ENCODE results near the gene NT5C2. TPM values are rescaled to one million over a fixed set of nuclear protein-coding genes. Genes with fewer than 3 reads are reported as not detected.

NT5C2 gene
- total RNA-seq, 1 experiment from 2014 or later = 91.2 TPM

DNA sequence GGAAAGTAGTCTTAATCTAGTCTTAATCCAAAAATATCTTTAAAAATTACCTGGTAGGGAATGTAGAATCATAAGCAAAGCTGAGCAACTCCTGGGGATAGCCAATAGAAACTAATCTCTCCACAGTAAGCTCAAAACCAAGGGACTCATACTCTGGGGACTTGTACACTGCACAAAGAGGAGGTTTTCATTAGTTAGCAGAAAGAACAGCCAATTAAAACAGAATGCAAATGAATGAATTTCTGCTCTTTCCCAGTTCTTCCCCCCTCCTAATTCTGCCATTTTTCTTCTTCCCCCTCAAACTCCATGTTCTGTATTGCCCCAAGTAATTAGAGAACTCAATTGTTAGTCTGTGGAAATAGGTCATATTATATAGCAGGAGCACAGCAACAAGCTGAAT is 86.5 kb downstream of the NT5C2 start:
- POLR2A ChIA-PET = no interaction called here
- no TSS peak for BruUV-seq (replicated peaks)

DNA sequence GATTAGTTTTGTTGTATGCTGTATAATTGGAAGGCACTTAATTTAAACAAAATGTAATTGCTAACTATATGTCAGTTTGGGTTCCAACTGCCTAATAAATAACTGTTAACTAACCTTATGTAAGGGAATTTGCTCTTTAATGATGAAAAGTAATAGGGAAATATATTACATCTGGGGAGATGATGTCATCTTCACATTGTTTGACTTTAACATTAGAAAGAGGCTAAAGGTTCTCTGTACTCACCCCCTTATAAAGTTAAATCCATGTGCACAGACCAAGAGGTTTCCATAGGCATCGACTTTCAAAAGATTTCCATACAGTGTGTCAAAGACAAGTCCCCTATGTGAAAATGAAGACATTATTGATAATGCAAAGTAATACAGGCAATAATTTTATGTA is 87.6 kb downstream of the NT5C2 start:
- Mint-ChIP-seq H3K4me3 (ENCODE audit: unreplicated experiment) (no peak overlapping the region), H3K27ac (ENCODE audit: unreplicated experiment) (no peak overlapping the region), H3K36me3 (ENCODE audit: insufficient read depth, unreplicated experiment) (peaks cover 36% of the 10 kb centered on the region), H3K27me3 (ENCODE audit: insufficient read depth, unreplicated experiment) (no peaks in the 10 kb centered on the region), H3K4me1 (ENCODE audit: low read depth, unreplicated experiment) (no peaks in the 10 kb centered on the region), H3K9me3 (ENCODE audit: unreplicated experiment) (no peaks in the 10 kb centered on the region)
- Histone ChIP-seq H3K4me3 (ENCODE audit: low read depth, low read length) (no peak overlapping the region), H3K36me3 (ENCODE audit: control insufficient read depth, insufficient read depth, low read length) (peaks cover 2% of the 10 kb centered on the region; the same call in 1 of the 2 replicates), H3K27me3 (replicated peaks; ENCODE audit: control insufficient read depth, insufficient read depth, low read length) (no peaks in the 10 kb centered on the region), H3K9me3 (no peaks in the 10 kb centered on the region), H3K4me1 (no peaks in the 10 kb centered on the region)
- CTCF ChIA-PET = interaction anchor here (1.6 kb wide), 1 partner anchor 139 kb away, joined by 5 read pairs; no protein-coding TSS in a partner anchor
- TF ChIP-seq, protein P1, sequence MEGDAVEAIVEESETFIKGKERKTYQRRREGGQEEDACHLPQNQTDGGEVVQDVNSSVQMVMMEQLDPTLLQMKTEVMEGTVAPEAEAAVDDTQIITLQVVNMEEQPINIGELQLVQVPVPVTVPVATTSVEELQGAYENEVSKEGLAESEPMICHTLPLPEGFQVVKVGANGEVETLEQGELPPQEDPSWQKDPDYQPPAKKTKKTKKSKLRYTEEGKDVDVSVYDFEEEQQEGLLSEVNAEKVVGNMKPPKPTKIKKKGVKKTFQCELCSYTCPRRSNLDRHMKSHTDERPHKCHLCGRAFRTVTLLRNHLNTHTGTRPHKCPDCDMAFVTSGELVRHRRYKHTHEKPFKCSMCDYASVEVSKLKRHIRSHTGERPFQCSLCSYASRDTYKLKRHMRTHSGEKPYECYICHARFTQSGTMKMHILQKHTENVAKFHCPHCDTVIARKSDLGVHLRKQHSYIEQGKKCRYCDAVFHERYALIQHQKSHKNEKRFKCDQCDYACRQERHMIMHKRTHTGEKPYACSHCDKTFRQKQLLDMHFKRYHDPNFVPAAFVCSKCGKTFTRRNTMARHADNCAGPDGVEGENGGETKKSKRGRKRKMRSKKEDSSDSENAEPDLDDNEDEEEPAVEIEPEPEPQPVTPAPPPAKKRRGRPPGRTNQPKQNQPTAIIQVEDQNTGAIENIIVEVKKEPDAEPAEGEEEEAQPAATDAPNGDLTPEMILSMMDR (IDR thresholded peaks at IDR 0.05; ENCODE audit: insufficient read depth in 1 of 2, low read depth in 1 of 2, low read length in 1 of 2, severe bottlenecking in 1 of 2, unreplicated experiment in 1 of 2) = no peak
- POLR2A ChIA-PET = no interaction called here
- no TSS peak for BruUV-seq (replicated peaks)
- intact Hi-C loops (cut with micrococcal nuclease; ENCODE audit: unreplicated experiment) = no loop called here
- DNase-seq = no peak

More for the DNA sequence above, 86.5 kb downstream of the NT5C2 start:
- no peaks in the 10 kb centered on the region for H3K9me3 Mint-ChIP-seq (ENCODE audit: unreplicated experiment)
- H3K27ac Mint-ChIP-seq (ENCODE audit: unreplicated experiment) = no peak overlapping the region
- intact Hi-C loops (cut with micrococcal nuclease; ENCODE audit: unreplicated experiment) = no loop called here
- no peaks in the 10 kb centered on the region for H3K9me3 ChIP-seq
- TF ChIP-seq, protein P1 (IDR thresholded peaks at IDR 0.05; ENCODE audit: insufficient read depth in 1 of 2, low read depth in 1 of 2, low read length in 1 of 2, severe bottlenecking in 1 of 2, unreplicated experiment in 1 of 2) = no peak
- peaks cover 6% of the 10 kb centered on the region for H3K4me1 ChIP-seq
- DNase-seq = no peak
- no peak overlapping the region for H3K4me3 ChIP-seq (ENCODE audit: low read depth, low read length)
- CTCF ChIA-PET = interaction anchor here (1.6 kb wide), 1 partner anchor 138 kb away, joined by 5 read pairs; no protein-coding TSS in a partner anchor
- H3K4me1 Mint-ChIP-seq (ENCODE audit: low read depth, unreplicated experiment) = peaks cover 9% of the 10 kb centered on the region
- peaks cover 2% of the 10 kb centered on the region; the same call in 1 of the 2 replicates for H3K36me3 ChIP-seq (ENCODE audit: control insufficient read depth, insufficient read depth, low read length)
- no peaks in the 10 kb centered on the region for H3K27me3 ChIP-seq (replicated peaks; ENCODE audit: control insufficient read depth, insufficient read depth, low read length)
- H3K27me3 Mint-ChIP-seq (ENCODE audit: insufficient read depth, unreplicated experiment) = no peaks in the 10 kb centered on the region
- no peak overlapping the region for H3K4me3 Mint-ChIP-seq (ENCODE audit: unreplicated experiment)
- peaks cover 32% of the 10 kb centered on the region for H3K36me3 Mint-ChIP-seq (ENCODE audit: insufficient read depth, unreplicated experiment)

DNA sequence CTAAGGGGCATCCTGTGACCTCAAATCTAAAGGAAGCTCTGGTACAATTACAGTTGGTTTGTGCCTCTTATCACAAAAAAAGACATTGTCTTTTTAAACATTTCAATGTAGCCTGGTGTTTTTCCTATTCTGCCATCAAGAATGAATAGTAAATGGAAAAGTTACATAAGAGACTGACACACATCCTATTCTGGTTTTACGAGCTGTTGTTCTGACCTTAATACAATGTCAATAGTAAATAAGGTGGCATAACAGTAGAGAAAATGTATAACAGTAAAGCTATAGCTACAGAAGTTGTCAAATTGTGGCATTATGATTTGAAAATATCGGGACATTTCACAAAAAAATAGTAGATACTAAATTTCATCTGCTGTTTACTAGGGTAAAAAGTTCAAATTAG is 88.4 kb downstream of the NT5C2 start:
- DNase-seq = no peak
- intact Hi-C loops (cut with micrococcal nuclease; ENCODE audit: unreplicated experiment) = no loop called here
- no TSS peak for BruUV-seq (replicated peaks)
- no peaks in the 10 kb centered on the region for H3K4me1 Mint-ChIP-seq (ENCODE audit: low read depth, unreplicated experiment)
- H3K9me3 ChIP-seq = no peaks in the 10 kb centered on the region
- peaks cover 2% of the 10 kb centered on the region; the same call in 1 of the 2 replicates for H3K36me3 ChIP-seq (ENCODE audit: control insufficient read depth, insufficient read depth, low read length)
- no peak overlapping the region for H3K27ac Mint-ChIP-seq (ENCODE audit: unreplicated experiment)
- no peaks in the 10 kb centered on the region for H3K27me3 ChIP-seq (replicated peaks; ENCODE audit: control insufficient read depth, insufficient read depth, low read length)
- no peaks in the 10 kb centered on the region for H3K27me3 Mint-ChIP-seq (ENCODE audit: insufficient read depth, unreplicated experiment)
- H3K36me3 Mint-ChIP-seq (ENCODE audit: insufficient read depth, unreplicated experiment) = peaks cover 36% of the 10 kb centered on the region
- CTCF ChIA-PET = interaction anchor here (1.2 kb wide), 1 partner anchor 140 kb away, joined by 4 read pairs; no protein-coding TSS in a partner anchor
- H3K4me3 Mint-ChIP-seq (ENCODE audit: unreplicated experiment) = no peak overlapping the region
- H3K9me3 Mint-ChIP-seq (ENCODE audit: unreplicated experiment) = no peaks in the 10 kb centered on the region
- POLR2A ChIA-PET = no interaction called here
- H3K4me1 ChIP-seq = no peaks in the 10 kb centered on the region
- TF ChIP-seq, protein P1 (IDR thresholded peaks at IDR 0.05; ENCODE audit: insufficient read depth in 1 of 2, low read depth in 1 of 2, low read length in 1 of 2, severe bottlenecking in 1 of 2, unreplicated experiment in 1 of 2) = no peak
- H3K4me3 ChIP-seq (ENCODE audit: low read depth, low read length) = no peak overlapping the region

Measured in Caco-2 (cell line).